ENCODE results near the gene RBM25.

DNA sequence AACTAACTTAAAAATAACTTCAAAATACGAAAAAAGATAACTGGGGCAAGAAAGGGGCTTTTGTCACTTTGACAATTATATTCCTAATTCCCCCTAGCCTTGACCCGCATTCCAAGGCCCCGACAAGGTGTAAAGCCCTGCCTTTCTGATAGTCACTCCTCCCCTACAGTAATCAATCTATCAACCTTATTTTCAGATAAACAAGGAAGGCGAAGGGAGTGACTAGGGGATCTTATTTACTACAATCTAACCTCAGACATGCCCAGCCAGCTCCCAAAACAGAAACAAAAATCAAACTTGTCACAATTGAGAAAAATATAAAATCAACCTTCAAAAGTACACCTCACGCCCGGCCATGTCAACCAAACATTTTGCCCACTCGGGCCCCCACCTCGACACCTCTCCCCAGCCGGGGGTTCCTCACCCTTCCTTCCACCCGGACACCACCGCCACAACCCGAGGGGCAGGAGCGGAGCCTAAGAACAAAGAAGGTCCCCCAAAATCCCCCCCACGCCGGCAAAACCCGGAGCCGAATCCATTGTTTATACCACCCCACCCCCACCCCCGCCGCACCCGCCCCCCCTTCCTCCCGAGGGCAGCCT lies 32.0 kb upstream of the RBM25 start:
- TF ChIP-seq CTCF (IDR thresholded peaks at IDR 0.05) (no peak), EP300 (IDR thresholded peaks at IDR 0.05) (no peak)

Data from upper lobe of left lung (tissue), 4 donors.